BJ (cell line): ENCODE data around the gene PRUNE1. TPM values are rescaled to one million over a fixed set of nuclear protein-coding genes. Genes with fewer than 3 reads are reported as not detected.

Experiments
- CTCF ChIA-PET: fragments of 350-600 bp; formaldehyde crosslinking; extraction: SDS; loops from one replicate; lab custom pipeline; 2021; ENCODE audit warnings: antibody characterized with exemption, inconsistent platforms; lab: Yijun Ruan, JAX
- POLR2A ChIA-PET: fragments of 300-600 bp; sonication (Branson Sonifier 250); formaldehyde crosslinking; extraction: SDS; loops from one replicate; lab custom pipeline; 2021; ENCODE audit warnings: antibody characterized with exemption; lab: Charles Lee
- DNase-seq: peaks from one replicate; pipeline ENCODE4 v3.0.0-alpha.2; 2011; ENCODE audit warnings: low read depth
- H3K27me3 ChIP-seq: 2 replicates; pipeline ENCODE4 v1.6.0; 2011; ENCODE audit warnings: low read length; ENCODE audit not compliant: control insufficient read depth, insufficient read depth
- H3K36me3 ChIP-seq: 2 replicates; pipeline ENCODE4 v1.5.1; 2011; ENCODE audit warnings: low read length; ENCODE audit not compliant: control insufficient read depth, insufficient read depth
- H3K4me3 ChIP-seq: 2 replicates; pipeline ENCODE4 v1.5.1; 2011; ENCODE audit warnings: low read depth, mild to moderate bottlenecking, control low read depth, low read length
- polyA plus RNA-seq: library from polyadenylated mRNA; depleted of rRNA; stranded (reverse); fragments of >200 nt; gene quantifications from 2 replicates; pipeline ENCODE4 v1.2.3, GENCODE V29; 2011
- TF ChIP-seq, protein P1 (sequence below): IDR thresholded peaks from 2 replicates; pipeline ENCODE4 v1.5.1; 2011; ENCODE audit warnings: low read depth, mild to moderate bottlenecking, control low read depth, inconsistent platforms, low read length, moderate library complexity; ENCODE audit not compliant: insufficient read depth

PRUNE1 gene
- polyA plus RNA-seq, 1 experiment: 16.2 TPM

DNA sequence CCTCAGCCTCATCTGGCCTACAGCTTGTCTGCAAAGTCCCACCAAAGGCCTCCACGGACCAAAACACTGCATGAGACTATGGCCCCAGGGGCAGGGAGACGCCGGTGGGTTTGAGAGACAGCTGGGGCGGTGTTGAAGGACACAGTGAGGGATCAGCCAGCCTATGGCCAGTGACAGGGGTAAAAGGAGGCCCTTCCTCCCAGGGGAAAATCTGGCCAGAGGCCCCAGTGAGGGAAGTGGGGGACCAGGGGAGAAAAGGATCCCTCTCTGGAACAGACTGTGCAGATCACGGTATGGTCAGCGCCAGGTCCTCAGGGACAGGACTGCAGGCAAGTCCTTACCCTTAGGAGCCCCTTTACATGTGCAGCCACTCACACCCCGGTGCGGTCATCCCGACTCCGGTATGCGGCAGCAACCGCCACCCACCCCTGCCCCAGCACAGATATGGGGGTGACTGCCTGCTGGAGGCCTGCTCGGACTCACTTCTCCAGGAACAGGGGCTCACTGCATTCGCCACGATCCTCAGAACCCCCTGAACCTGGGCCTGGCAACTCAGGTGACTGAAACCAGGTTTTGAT lies 34.9 kb upstream of the PRUNE1 start:
- Histone ChIP-seq H3K27me3 (no peaks in the 10 kb centered on the region), H3K36me3 (peaks cover 3% of the 10 kb centered on the region), H3K4me3 (peak overlapping the region; percentile 87)
- POLR2A ChIA-PET: no interaction called here
- CTCF ChIA-PET: interaction anchor here (1.3 to 16.5 kb wide), 3 partner anchors 23 to 414 kb away, joined by 3 to 217 read pairs (median 4); no protein-coding TSS in a partner anchor
- DNase-seq: no peak
- TF ChIP-seq, protein P1, sequence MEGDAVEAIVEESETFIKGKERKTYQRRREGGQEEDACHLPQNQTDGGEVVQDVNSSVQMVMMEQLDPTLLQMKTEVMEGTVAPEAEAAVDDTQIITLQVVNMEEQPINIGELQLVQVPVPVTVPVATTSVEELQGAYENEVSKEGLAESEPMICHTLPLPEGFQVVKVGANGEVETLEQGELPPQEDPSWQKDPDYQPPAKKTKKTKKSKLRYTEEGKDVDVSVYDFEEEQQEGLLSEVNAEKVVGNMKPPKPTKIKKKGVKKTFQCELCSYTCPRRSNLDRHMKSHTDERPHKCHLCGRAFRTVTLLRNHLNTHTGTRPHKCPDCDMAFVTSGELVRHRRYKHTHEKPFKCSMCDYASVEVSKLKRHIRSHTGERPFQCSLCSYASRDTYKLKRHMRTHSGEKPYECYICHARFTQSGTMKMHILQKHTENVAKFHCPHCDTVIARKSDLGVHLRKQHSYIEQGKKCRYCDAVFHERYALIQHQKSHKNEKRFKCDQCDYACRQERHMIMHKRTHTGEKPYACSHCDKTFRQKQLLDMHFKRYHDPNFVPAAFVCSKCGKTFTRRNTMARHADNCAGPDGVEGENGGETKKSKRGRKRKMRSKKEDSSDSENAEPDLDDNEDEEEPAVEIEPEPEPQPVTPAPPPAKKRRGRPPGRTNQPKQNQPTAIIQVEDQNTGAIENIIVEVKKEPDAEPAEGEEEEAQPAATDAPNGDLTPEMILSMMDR: no peak

- ChIA-PET CTCF (interaction anchor here (1.3 to 16.5 kb wide), 3 partner anchors 22 to 415 kb away, joined by 3 to 217 read pairs (median 4); no protein-coding TSS in a partner anchor), POLR2A (interaction anchor here (0.7 kb wide), 1 partner anchor 33 kb away, joined by 8 read pairs; no protein-coding TSS in a partner anchor)
- TF ChIP-seq, protein P1: no peak
- H3K27me3 ChIP-seq: no peaks in the 10 kb centered on the region
- no peaks in the 10 kb centered on the region for H3K36me3 ChIP-seq
- peak overlapping the region; percentile 87 for H3K4me3 ChIP-seq
- DNase-seq: no peak
Observed at GRCh38 chr1:150973836-150974579, 34.2 kb upstream of the PRUNE1 start.

DNA sequence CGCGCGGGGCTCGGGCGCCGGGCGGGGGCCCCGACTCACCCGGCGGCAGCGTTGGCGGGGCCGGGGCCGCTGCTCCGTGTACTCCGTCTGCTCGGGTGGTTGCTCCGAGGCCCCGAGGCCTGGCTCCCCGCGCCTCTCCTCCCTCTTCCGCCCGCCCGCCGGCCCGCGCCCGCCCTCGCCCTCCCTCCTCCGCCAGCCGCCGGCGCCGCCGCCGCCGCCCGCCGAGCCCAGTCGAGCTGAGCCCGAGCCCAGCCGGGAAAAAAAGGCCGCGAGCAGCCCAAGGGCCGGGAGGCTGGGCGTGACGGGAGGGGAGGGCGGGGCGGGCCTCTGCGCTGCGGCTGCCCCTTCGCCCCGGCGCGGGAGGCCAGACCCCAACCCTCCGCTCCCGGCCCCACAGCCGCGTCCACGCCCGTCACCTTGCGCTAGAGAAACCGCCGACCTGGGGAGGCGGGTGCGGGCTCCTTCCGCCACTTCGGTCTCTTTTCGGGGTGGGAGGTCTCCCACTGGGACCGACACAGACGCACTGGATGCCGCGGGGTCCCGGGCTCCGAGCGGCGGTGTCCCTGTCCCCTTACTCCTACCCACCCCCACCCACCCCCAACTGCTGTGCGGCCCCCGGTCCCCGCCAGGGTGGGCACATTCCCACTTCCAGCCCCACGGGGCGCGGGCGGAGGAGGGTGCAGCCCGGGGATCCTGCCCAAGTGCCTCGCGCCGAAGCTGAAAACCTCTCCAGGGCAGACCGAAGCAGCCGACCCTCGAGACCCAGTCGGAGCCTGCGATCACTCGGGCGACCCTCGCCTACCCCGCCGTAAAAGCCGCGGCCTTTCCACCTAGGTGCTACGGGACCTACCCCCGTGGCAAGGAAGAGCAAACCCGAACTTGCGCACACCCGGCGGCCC lies 33.4 kb upstream of the PRUNE1 start, which contains the start of gene CERS2:
Gene CERS2 (minus strand): TSS at position 256 of the 899 bp plus-strand sequence. CDS start 5,745 bp downstream, outside the sequence.
- ChIA-PET POLR2A (interaction anchor here (0.7 kb wide), 1 partner anchor 32 kb away, joined by 8 read pairs; no protein-coding TSS in a partner anchor), CTCF (interaction anchor here (1.3 to 16.5 kb wide), 3 partner anchors 21 to 416 kb away, joined by 3 to 217 read pairs (median 4); no protein-coding TSS in a partner anchor)
- Histone ChIP-seq H3K4me3 (peak within 1 kb of the TSS; percentile 87), H3K36me3 (no peaks in the 10 kb centered on the region), H3K27me3 (no peaks in the 10 kb centered on the region)
- TF ChIP-seq, protein P1: no peak
- DNase-seq: no peak

DNA sequence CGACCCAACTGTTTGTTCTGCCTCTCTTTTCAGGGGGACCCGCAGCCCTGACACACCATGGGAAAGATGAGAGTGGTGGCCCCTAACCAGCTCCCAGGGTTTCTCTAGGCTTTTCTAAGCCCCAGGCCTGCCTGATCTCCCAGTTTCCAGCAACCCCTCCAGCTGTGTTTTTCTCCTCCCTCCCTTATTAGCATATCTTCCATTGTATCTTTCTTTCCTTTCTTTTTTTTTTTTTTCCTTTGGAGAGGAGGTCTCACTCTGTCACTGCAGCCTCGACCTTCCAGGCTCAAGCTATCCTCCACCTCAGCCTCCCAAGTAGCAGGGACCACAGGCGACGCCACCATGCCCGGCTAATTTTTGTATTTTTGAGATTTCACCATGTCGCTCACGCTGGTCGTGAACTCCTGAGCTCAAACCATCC lies 31.8 kb upstream of the PRUNE1 start:
- no peak for DNase-seq
- H3K36me3 ChIP-seq: no peaks in the 10 kb centered on the region
- H3K4me3 ChIP-seq: no peak overlapping the region
- no peaks in the 10 kb centered on the region for H3K27me3 ChIP-seq
- ChIA-PET CTCF (interaction anchor here (0.6 to 16.5 kb wide), 9 partner anchors 9 to 416 kb away, joined by 3 to 217 read pairs (median 6); partner anchors contain the start of gene MINDY1), POLR2A (interaction anchor here (0.6 to 0.7 kb wide), 2 partner anchors 20 to 367 kb away, joined by 4 to 5 read pairs; no protein-coding TSS in a partner anchor)
- TF ChIP-seq, protein P1: no peak
